Activated naive CD4-positive, alpha-beta T cell treated with anti-CD3 and anti-CD28 coated beads, Interleukin-2, amount 50 U/mL, for 72 hours (primary cell): ENCODE data around the gene IMMP2L. TPM values are rescaled to one million over a fixed set of nuclear protein-coding genes. Genes with fewer than 3 reads are reported as not detected.
"Not testable (repeated sequence)": the region's sequence is repeated elsewhere in the genome, so short reads cannot be mapped to it uniquely, and the experiment has no call there.

Experiments
- ATAC-seq, 2 donors: fragments of 150-1000 bp; cut with Tn5 transposase; 2 replicates each; pipeline ENCODE4 v1.10.0; 2021; ENCODE audit warnings: mild to moderate bottlenecking in 2 of 2, moderate library complexity in 2 of 2
- DNase-seq, 2 donors: peaks; one replicate each; pipeline ENCODE4 v3.0.0; 2021 to 2022; ENCODE audit warnings: low spot score in 2 of 2
- H3K27ac Mint-ChIP-seq, 2 donors: one replicate each; pipeline ENCODE4 v1.8.0; 2022; ENCODE audit warnings: mild to moderate bottlenecking in 2 of 2, mixed read lengths in 2 of 2
- H3K36me3 Mint-ChIP-seq, 2 donors: one replicate each; pipeline ENCODE4 v1.8.0; 2022; ENCODE audit warnings: mixed read lengths in 2 of 2
- H3K9me3 Mint-ChIP-seq, 2 donors: one replicate each; pipeline ENCODE4 v1.8.0; 2022; ENCODE audit warnings: mixed read lengths in 2 of 2
- total RNA-seq, 2 donors: library from RNA; stranded (reverse); gene quantifications; one replicate each; pipeline ENCODE4 v1.2.3, GENCODE V29; 2022

Gene IMMP2L
- total RNA-seq, 2 donors from 2014 or later, result 11.8 to 18.2 TPM

GRCh38 chr7:110669410-110669809 lies 892.9 kb downstream of the IMMP2L start:
- H3K27ac Mint-ChIP-seq, result no peak overlapping the region
- no peak for DNase-seq

GRCh38 chr7:110664803-110665202 lies 897.5 kb downstream of the IMMP2L start:
- H3K36me3 Mint-ChIP-seq, result peaks cover 15 to 32% of the 10 kb centered on the region in 2 donors
- H3K27ac Mint-ChIP-seq, result no peak overlapping the region
- ATAC-seq (no peak), DNase-seq (no peak)
- peaks cover 11 to 17% of the 10 kb centered on the region in 2 donors for H3K9me3 Mint-ChIP-seq

More at GRCh38 chr7:110669410-110669809, 892.9 kb downstream of the IMMP2L start:
- H3K36me3 Mint-ChIP-seq, result peaks cover 25% of the 10 kb centered on the region in 2 donors
- ATAC-seq, result no peak
- H3K9me3 Mint-ChIP-seq, result peaks cover 12 to 18% of the 10 kb centered on the region in 2 donors

GRCh38 chr7:110660637-110661036 lies 901.7 kb downstream of the IMMP2L start:
- Mint-ChIP-seq H3K9me3 (peaks cover 31 to 39% of the 10 kb centered on the region in 2 donors), H3K36me3 (peaks cover 29 to 65% of the 10 kb centered on the region in 2 donors)
- ATAC-seq, DNase-seq, H3K27ac Mint-ChIP-seq: not testable (repeated sequence)

GRCh38 chr7:110650328-110650727 lies 912.0 kb downstream of the IMMP2L start:
- no peak for DNase-seq
- Mint-ChIP-seq H3K27ac (no peak overlapping the region), H3K9me3 (no peaks in the 10 kb centered on the region), H3K36me3 (no peaks in the 10 kb centered on the region)
- no peak for ATAC-seq

GRCh38 chr7:110647266-110647665 lies 915.0 kb downstream of the IMMP2L start:
- Mint-ChIP-seq H3K27ac (no peak overlapping the region), H3K36me3 (no peaks in the 10 kb centered on the region), H3K9me3 (no peaks in the 10 kb centered on the region)
- no peak for DNase-seq
- ATAC-seq, result no peak

GRCh38 chr7:110646804-110647203 lies 915.5 kb downstream of the IMMP2L start:
- no peak for ATAC-seq
- Mint-ChIP-seq H3K27ac (no peak overlapping the region), H3K9me3 (no peaks in the 10 kb centered on the region), H3K36me3 (no peaks in the 10 kb centered on the region)
- no peak for DNase-seq

- Mint-ChIP-seq H3K27ac (no peak overlapping the region), H3K9me3 (no peaks in the 10 kb centered on the region), H3K36me3 (no peaks in the 10 kb centered on the region)
- ATAC-seq (no peak), DNase-seq (no peak)
Measured at GRCh38 chr7:110645616-110646015, 916.7 kb downstream of the IMMP2L start.

GRCh38 chr7:110645060-110645459 lies 917.2 kb downstream of the IMMP2L start:
- no peak overlapping the region for H3K27ac Mint-ChIP-seq
- H3K36me3 Mint-ChIP-seq, result no peaks in the 10 kb centered on the region
- no peaks in the 10 kb centered on the region for H3K9me3 Mint-ChIP-seq
- no peak for DNase-seq
- no peak for ATAC-seq

GRCh38 chr7:110637252-110637651 lies 925.0 kb downstream of the IMMP2L start:
- DNase-seq (no peak), ATAC-seq (no peak)
- H3K27ac Mint-ChIP-seq, result no peak overlapping the region
- peaks cover 6 to 10% of the 10 kb centered on the region in 2 donors for H3K9me3 Mint-ChIP-seq
- no peaks in the 10 kb centered on the region for H3K36me3 Mint-ChIP-seq

- Mint-ChIP-seq H3K36me3 (no peaks in the 10 kb centered on the region), H3K27ac (no peak overlapping the region), H3K9me3 (peaks cover 6% of the 10 kb centered on the region in 2 donors)
- DNase-seq (no peak), ATAC-seq (no peak)
Measured at GRCh38 chr7:110633313-110633712, 929.0 kb downstream of the IMMP2L start.

- no peak for ATAC-seq
- Mint-ChIP-seq H3K36me3 (no peaks in the 10 kb centered on the region), H3K27ac (no peak overlapping the region)
Measured at GRCh38 chr7:110626414-110626813, 935.9 kb downstream of the IMMP2L start.

GRCh38 chr7:110625294-110625693 lies 937.0 kb downstream of the IMMP2L start:
- H3K9me3 Mint-ChIP-seq, result no peaks in the 10 kb centered on the region
- DNase-seq (no peak), ATAC-seq (no peak)
- no peaks in the 10 kb centered on the region for H3K36me3 Mint-ChIP-seq
- H3K27ac Mint-ChIP-seq, result no peak overlapping the region

More at GRCh38 chr7:110626414-110626813, 935.9 kb downstream of the IMMP2L start:
- no peak for DNase-seq
- H3K9me3 Mint-ChIP-seq, result no peaks in the 10 kb centered on the region

GRCh38 chr7:110623436-110623835 lies 938.9 kb downstream of the IMMP2L start:
- DNase-seq, result no peak
- no peaks in the 10 kb centered on the region for H3K36me3 Mint-ChIP-seq
- no peak overlapping the region for H3K27ac Mint-ChIP-seq
- no peak for ATAC-seq
- H3K9me3 Mint-ChIP-seq, result no peaks in the 10 kb centered on the region

GRCh38 chr7:110621289-110621688 lies 941.0 kb downstream of the IMMP2L start:
- no peak for ATAC-seq
- DNase-seq, result no peak
- no peaks in the 10 kb centered on the region for H3K36me3 Mint-ChIP-seq
- H3K27ac Mint-ChIP-seq, result no peak overlapping the region
- no peaks in the 10 kb centered on the region for H3K9me3 Mint-ChIP-seq

- no peak overlapping the region for H3K27ac Mint-ChIP-seq
- DNase-seq, result no peak
- H3K36me3 Mint-ChIP-seq, result no peaks in the 10 kb centered on the region
- no peaks in the 10 kb centered on the region for H3K9me3 Mint-ChIP-seq
- no peak for ATAC-seq
Measured at GRCh38 chr7:110620110-110620735, 942.1 kb downstream of the IMMP2L start.
